HK-2 (cell line): ENCODE data around the gene NRARP.

Experiments used
- DNase-seq: peaks from one replicate; pipeline ENCODE4 v3.0.0-alpha.2; 2018; ENCODE audit not compliant: unreplicated experiment

Gene NRARP

DNA sequence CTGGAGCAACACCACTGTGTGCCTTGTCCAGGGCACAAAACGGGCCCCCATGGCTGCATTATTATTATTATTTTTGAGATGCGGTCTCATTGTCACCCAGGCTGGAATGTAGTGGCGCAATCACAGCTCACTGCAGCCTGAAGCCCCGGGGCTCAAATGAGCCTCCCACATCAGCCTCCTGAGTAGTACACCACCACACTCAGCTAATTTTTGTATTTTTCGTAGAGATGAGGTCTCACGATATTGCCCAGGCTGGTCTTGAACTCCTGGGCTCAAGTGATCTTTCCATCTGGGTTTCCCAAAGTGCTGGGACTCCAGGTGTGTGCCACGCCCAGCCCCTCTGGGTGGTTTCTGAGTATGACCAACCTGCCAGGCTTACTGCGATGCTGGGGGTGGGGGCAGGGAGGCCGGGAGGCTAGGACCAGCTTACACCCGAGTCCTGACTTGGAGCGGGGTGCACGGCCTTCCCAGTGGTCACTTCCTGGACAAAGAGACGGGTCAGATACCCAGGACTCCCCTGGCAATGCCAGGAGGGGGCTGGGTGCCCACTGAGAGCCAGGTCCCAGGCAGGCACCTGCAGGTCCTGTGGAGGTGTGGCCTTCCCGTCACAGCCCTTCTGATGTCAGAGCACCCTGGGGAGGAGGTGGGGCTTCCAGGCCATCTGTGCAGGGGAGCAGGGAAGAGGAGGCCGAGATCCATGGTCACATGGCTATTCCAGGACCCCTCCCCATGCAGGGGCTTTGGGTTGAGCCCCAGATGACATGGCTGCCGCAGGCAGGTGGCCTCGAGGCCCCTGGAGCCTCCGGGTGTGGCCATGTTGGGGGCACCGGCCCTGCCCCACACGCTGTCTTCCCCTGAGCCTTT lies 8.3 kb upstream of the NRARP start:
- DNase-seq = no peak

DNA sequence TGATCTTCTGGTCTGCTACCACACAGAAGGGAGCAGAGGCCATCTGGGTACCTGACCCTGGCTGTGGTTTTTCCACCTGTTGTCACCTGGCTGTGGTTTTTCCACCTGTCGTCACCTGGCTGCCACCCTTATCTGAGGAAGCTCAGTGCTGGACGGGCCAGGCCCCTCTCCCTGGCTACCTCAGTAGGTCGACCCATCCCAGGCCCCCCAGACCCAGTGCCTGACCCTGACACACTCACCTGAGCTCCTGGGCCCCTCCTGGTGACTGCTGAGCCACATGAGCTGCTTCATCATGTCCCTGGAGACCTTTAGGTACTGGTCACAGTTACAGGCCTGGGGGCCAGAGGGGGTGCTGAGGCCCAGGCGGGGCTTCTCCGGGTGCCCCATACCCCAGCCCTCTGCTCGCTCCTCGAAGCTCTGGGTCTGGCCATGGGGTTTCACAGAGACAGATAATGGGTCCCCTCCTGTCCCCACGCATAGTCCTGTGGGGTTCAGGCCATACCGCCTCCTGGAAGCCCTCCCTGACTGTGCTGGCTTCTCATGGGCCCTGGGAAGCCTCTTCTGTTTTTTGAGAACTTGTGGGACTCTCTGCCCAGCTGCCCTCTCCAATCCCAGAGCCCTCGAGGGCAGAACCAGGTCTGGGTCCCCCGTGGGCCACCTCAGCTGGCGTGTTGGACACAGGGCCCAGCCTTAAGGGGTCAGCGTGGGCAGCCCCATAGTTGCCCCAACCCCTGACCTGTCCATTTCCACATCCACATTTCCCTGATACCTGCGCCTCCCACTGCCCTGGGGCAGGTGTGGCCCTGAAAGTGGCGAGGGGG lies 7.5 kb upstream of the NRARP start:
- DNase-seq = no peak

- DNase-seq = no peak
These were observed 6.1 kb upstream of the NRARP start for GRCh38 chr9:137308057-137308619.

GRCh38 chr9:137307255-137308056 lies 5.4 kb upstream of the NRARP start:
- DNase-seq = no peak

GRCh38 chr9:137306850-137307254 lies 4.8 kb upstream of the NRARP start:
- DNase-seq = no peak

GRCh38 chr9:137306066-137306849 lies 4.2 kb upstream of the NRARP start:
- DNase-seq = no peak

DNA sequence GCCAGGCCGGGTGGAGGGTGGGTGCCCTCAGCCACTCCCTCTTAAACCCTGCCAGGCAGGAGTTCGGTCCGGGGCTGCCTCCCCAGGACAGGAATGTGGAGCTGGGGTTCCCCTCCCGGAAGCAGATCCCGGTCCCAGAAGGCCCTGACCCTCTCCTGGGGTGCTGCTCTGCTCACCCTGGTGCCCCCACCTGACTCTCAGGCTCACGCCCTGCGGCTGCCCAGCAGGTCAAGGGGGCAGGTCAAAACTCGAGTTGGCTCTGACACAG lies 3.7 kb upstream of the NRARP start:
- no peak for DNase-seq

GRCh38 chr9:137305060-137305797 lies 3.2 kb upstream of the NRARP start:
- DNase-seq = no peak

GRCh38 chr9:137304383-137305059 lies 2.5 kb upstream of the NRARP start:
- DNase-seq = no peak

DNA sequence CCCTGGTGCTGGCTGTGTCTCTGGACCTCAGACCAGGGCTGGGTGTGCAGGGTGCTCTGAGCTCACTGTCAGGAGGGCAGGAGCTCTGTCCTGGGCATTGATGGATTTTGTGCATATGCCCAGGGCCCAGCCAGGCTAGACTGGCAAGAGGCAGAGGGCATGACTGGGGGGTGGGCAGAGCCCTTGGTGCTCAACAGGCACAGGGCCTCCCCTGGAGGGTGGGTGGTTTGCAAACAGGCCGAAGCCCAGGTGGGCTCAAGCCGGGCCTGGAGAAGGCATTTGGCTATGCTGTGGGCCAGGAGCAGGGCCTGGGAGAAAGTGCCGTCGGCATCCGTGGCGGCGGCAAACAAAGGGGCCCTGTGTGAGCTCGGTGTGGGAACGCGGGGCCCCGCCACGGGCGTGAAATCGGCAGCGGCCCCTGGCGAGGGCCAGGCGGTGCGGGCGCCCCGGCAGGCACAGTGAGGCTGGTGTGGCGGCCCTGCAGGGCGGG lies 1.9 kb upstream of the NRARP start:
- DNase-seq = no peak

- no peak for DNase-seq
These were observed 1.3 kb upstream of the NRARP start for GRCh38 chr9:137303151-137303892.

- no peak for DNase-seq
These were observed 529 bp upstream of the NRARP start for GRCh38 chr9:137302449-137303150.

DNA sequence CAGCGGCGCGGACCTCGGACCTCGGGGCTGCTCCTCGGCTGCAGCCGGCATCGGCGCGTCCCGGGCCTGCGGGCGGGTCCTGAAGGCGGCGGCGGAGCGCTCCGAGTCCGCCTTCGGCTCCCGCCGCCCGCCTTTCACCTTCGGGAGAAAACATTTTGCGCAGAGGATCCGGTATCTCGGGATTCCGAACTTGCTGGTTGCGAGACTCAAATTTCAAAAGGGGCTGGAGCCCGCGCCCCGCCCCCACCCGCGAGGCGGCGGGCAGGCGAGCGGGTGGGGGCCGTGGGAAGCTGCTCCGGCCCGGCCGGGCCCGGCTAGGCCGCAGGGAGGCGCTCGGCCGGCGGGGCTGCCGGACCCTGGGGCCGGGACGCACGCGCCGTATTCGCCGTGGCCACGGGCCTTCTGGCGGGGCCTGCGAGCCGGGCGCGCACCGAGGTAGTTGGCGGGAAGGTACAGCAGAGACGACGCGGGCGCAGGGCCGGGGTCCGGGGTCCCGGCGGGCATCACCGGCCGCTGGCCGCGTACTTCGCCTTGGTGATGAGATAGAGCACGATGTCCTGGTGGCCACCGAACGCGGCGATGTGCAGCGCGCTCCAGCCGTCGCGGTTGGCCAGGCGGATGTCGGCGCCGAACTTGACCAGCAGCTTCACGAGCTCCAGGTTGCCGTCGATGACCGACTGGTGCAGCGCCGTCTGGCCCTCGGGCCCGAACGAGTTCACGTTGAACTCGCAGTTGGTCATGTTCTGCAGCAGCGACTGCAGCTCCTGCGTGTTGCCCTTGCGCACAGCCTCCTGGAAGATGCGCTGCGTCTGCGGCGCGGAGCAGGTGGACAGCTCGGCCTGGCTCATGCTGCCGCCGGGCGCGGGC lies 757 bp downstream of the NRARP start:
- peak; percentile 60 for DNase-seq

- DNase-seq = no peak
These were observed 1.4 kb downstream of the NRARP start for GRCh38 chr9:137300567-137301080.

GRCh38 chr9:137299938-137300337 lies 2.1 kb downstream of the NRARP start:
- DNase-seq = no peak

- no peak for DNase-seq
These were observed 2.9 kb downstream of the NRARP start for GRCh38 chr9:137299203-137299565.
